Stimulated activated CD4-positive, alpha-beta T cell treated with anti-CD3 and anti-CD28 coated beads, Interleukin-4, amount 100 ng/mL, for 24 hours (primary cell): ENCODE data around the gene VAV2.

Experiments used
- DNase-seq: peaks from one replicate; pipeline ENCODE4 v3.0.0-alpha.2; 2020

Gene VAV2

GRCh38 chr9:133832877-133833276, 159.2 kb downstream of the VAV2 start:
- DNase-seq = no peak

GRCh38 chr9:133830711-133831110, 161.4 kb downstream of the VAV2 start:
- DNase-seq = no peak

GRCh38 chr9:133830310-133830709, 161.8 kb downstream of the VAV2 start:
- no peak for DNase-seq

GRCh38 chr9:133828338-133828997, 163.7 kb downstream of the VAV2 start:
- DNase-seq = no peak

GRCh38 chr9:133826289-133827085, 165.6 kb downstream of the VAV2 start:
- DNase-seq = no peak

- no peak for DNase-seq
These were observed 166.4 kb downstream of the VAV2 start for GRCh38 chr9:133825555-133826218.

GRCh38 chr9:133824802-133825186, 167.3 kb downstream of the VAV2 start:
- DNase-seq = no peak

GRCh38 chr9:133824106-133824801, 167.9 kb downstream of the VAV2 start:
- DNase-seq = no peak

GRCh38 chr9:133823189-133824105, 168.7 kb downstream of the VAV2 start:
- no peak for DNase-seq

- DNase-seq = no peak
These were observed 169.6 kb downstream of the VAV2 start for GRCh38 chr9:133822430-133823065.

GRCh38 chr9:133821601-133822429, 170.3 kb downstream of the VAV2 start:
- no peak for DNase-seq

- no peak for DNase-seq
These were observed 172.2 kb downstream of the VAV2 start for GRCh38 chr9:133819923-133820322.

GRCh38 chr9:133818444-133818843, 173.7 kb downstream of the VAV2 start:
- DNase-seq = no peak

- no peak for DNase-seq
These were observed 176.3 kb downstream of the VAV2 start for GRCh38 chr9:133815781-133816180.

- no peak for DNase-seq
These were observed 177.4 kb downstream of the VAV2 start for GRCh38 chr9:133814586-133815208.

GRCh38 chr9:133813749-133814585, 178.2 kb downstream of the VAV2 start:
- DNase-seq = no peak

- DNase-seq = no peak
These were observed 179.0 kb downstream of the VAV2 start for GRCh38 chr9:133812941-133813748.
